GM12878 (cell line): Measurements from ENCODE around the gene PIEZO2. TPM values are rescaled to one million over a fixed set of nuclear protein-coding genes. Genes with fewer than 3 reads are reported as not detected.

Experiments used
- ATAC-seq: fragments of 200-7000 bp; cut with Tn5 transposase; 3 replicates; pipeline ENCODE4 v1.9.1; 2020; ENCODE audit warnings: mild to moderate bottlenecking, moderate library complexity
- BruUV-seq: library from RNA; stranded (reverse); fragments of 400-500 nt; replicated peaks from 2 replicates; lab custom pipeline; 2021; lab: Mats Ljungman, UMichigan
- CTCF ChIA-PET: fragments of 300-600 bp; sonication (Branson Sonifier 250); formaldehyde crosslinking; extraction: SDS; loops from one replicate; lab custom pipeline; 2021; ENCODE audit warnings: inconsistent platforms; lab: Yijun Ruan, JAX
- POLR2A ChIA-PET: fragments of 350-600 bp; formaldehyde crosslinking; extraction: SDS; loops from one replicate; lab custom pipeline; 2021; ENCODE audit warnings: inconsistent platforms; lab: Charles Lee
- RAD21 ChIA-PET: fragments of 300-600 bp; sonication (Branson Sonifier 250); formaldehyde crosslinking; loops from one replicate; lab custom pipeline; 2023; ENCODE audit warnings: antibody characterized with exemption; ENCODE audit not compliant: unreplicated experiment; lab: Charles Lee
- SMC1A ChIA-PET: fragments of 300-600 bp; sonication (Branson Sonifier 250); formaldehyde crosslinking; loops from one replicate; lab custom pipeline; 2023; ENCODE audit not compliant: unreplicated experiment, uncharacterized antibody; lab: Charles Lee
- DNase-seq: peaks from one replicate; pipeline ENCODE4 v3.0.0-alpha.2; 2011; ENCODE audit warnings: low read depth, low spot score
- FAIRE-seq: peaks from 3 replicates; lab custom pipeline; 2011; peaks lifted over from hg19 to GRCh38; lab: Jason Lieb, UNC
- H2AFZ ChIP-seq: 2 replicates; pipeline ENCODE4 v1.6.0; 2011; ENCODE audit warnings: low read depth, low read length, control low read depth; ENCODE audit not compliant: control insufficient read depth
- H3K27ac ChIP-seq: 2 replicates; pipeline ENCODE4 v1.5.1; 2011; ENCODE audit warnings: control low read depth; ENCODE audit not compliant: control insufficient read depth, insufficient read depth
- H3K27me3 ChIP-seq, 2 experiments: replicated peaks in 1 of 2; 2 replicates each; pipeline versions ENCODE4 v1.6.0 to v1.6.1; 2011; ENCODE audit warnings: low read length in 1 of 2; ENCODE audit not compliant: control insufficient read depth in 2 of 2, insufficient read depth in 2 of 2
- H3K36me3 ChIP-seq, 2 experiments: 2 replicates each; pipeline ENCODE4 v1.5.1; 2011; ENCODE audit warnings: low read length in 1 of 2; ENCODE audit not compliant: control insufficient read depth in 2 of 2, insufficient read depth in 2 of 2
- H3K4me1 ChIP-seq: 2 replicates; pipeline ENCODE4 v1.6.1; 2011; ENCODE audit warnings: mild to moderate bottlenecking, low read length, moderate library complexity, mixed read lengths; ENCODE audit not compliant: control insufficient read depth, insufficient read depth
- H3K4me2 ChIP-seq: 2 replicates; pipeline ENCODE4 v1.6.0; 2011; ENCODE audit warnings: control low read depth; ENCODE audit not compliant: control insufficient read depth, insufficient read depth
- H3K4me3 ChIP-seq: fragments of 200-600 bp; sonication (generic); 2 replicates; pipeline ENCODE4 v1.5.1; 2016
- H3K79me2 ChIP-seq: 2 replicates; pipeline ENCODE4 v1.6.0; 2011; ENCODE audit warnings: low read length; ENCODE audit not compliant: control insufficient read depth, insufficient read depth
- H3K9ac ChIP-seq: 2 replicates; pipeline ENCODE4 v1.8.0; 2011; ENCODE audit warnings: low read length, control low read depth, mixed read lengths; ENCODE audit not compliant: control insufficient read depth, insufficient read depth
- H3K9me3 ChIP-seq: replicated peaks from 3 replicates; pipeline ENCODE4 v1.5.1; 2011; ENCODE audit warnings: mild to moderate bottlenecking, low read length; ENCODE audit not compliant: control insufficient read depth, insufficient read depth
- H4K20me1 ChIP-seq: 2 replicates; pipeline ENCODE4 v1.6.0; 2011; ENCODE audit not compliant: control insufficient read depth, insufficient read depth
- CEBPB ChIP-seq, 2 experiments: fragments of 150-350 bp in 1 of 2; IDR thresholded peaks; 2 replicates each; pipeline ENCODE4 v1.6.1; 2012 to 2014; ENCODE audit warnings: low read depth in 2 of 2, low read length in 2 of 2, borderline replicate concordance in 1 of 2, inconsistent platforms in 1 of 2
- CHD1 ChIP-seq: IDR thresholded peaks from 2 replicates; pipeline ENCODE4 v1.6.1; 2012; ENCODE audit warnings: low read depth, low read length, improper control_type of control experiment
- HDAC6 ChIP-seq: fragments of 200-600 bp; sonication (generic); IDR thresholded peaks from one replicate; pipeline ENCODE4 v1.8.0; 2017; ENCODE audit warnings: antibody characterized with exemption; ENCODE audit not compliant: unreplicated experiment
- MEF2B ChIP-seq: fragments of 450-650 bp; IDR thresholded peaks from 2 replicates; pipeline ENCODE4 v1.6.1; 2018; ENCODE audit warnings: mild to moderate bottlenecking, moderate library complexity; ENCODE audit not compliant: partially characterized antibody, poor library complexity, severe bottlenecking
- POU2F2 ChIP-seq: IDR thresholded peaks from 3 replicates; pipeline ENCODE4 v1.6.1; 2011; ENCODE audit warnings: low read depth, mild to moderate bottlenecking, low read length, borderline replicate concordance
- SREBF2 ChIP-seq: IDR thresholded peaks from 2 replicates; pipeline ENCODE4 v1.6.1; 2012; ENCODE audit warnings: mild to moderate bottlenecking, low read length
- SUPT20H ChIP-seq: IDR thresholded peaks from 2 replicates; pipeline ENCODE4 v1.6.1; 2011; ENCODE audit warnings: low read depth, mild to moderate bottlenecking, low read length, moderate library complexity, borderline replicate concordance; ENCODE audit not compliant: control insufficient read depth
- YY1 ChIP-seq: IDR thresholded peaks from 2 replicates; pipeline ENCODE4 v1.6.1; 2011; ENCODE audit warnings: low read depth, mild to moderate bottlenecking, low read length
- ZNF207 ChIP-seq: fragments of 450-650 bp; IDR thresholded peaks from 2 replicates; pipeline ENCODE4 v1.6.1; 2014; ENCODE audit warnings: antibody characterized with exemption, mild to moderate bottlenecking, borderline replicate concordance
- ZNF384 ChIP-seq: IDR thresholded peaks from 2 replicates; pipeline ENCODE4 v1.6.1; 2012; ENCODE audit warnings: low read depth, mild to moderate bottlenecking, low read length, improper control_type of control experiment, borderline replicate concordance
- WGBS: methylation state at CpG from one replicate; pipeline ENCODE4 v1.1.6; 2016; ENCODE audit warnings: low lambda C conversion rate; ENCODE audit not compliant: insufficient replicate concordance, insufficient coverage; ENCODE audit errors: missing lambda C conversion rate; 5-methylcytosine and 5-hydroxymethylcytosine counted together
- in situ Hi-C: fragments of 300-500 bp; cut with MboI; formaldehyde crosslinking; loops from 9 replicates; pipeline ENCODE4 v1.14.3; 2018; ENCODE audit warnings: mixed read lengths
- intact Hi-C: fragments of 100-400 bp; cut with micrococcal nuclease; formaldehyde crosslinking; loops from one replicate; pipeline ENCODE4 v1.14.2; 2022; ENCODE audit not compliant: unreplicated experiment
- polyA plus RNA-seq, 11 experiments: library from polyadenylated mRNA; depleted of rRNA in 4 of 11; unstranded in 6 of 11; stranded (reverse) in 5 of 11; fragments of >200 nt; fragmentation: Nextera tagmentation in 4 of 11; fragmentation: Illumina TruSeq in 1 of 11; extraction: Ambion mirVana in 4 of 11; extraction: Trizol in 1 of 11; gene quantifications; 1 replicate in 1 of 11; 2 replicates in 10 of 11; pipeline versions ENCODE4 v1.2.1 to v1.2.3, GENCODE V29; 2011 to 2016; ENCODE audit warnings: inconsistent platforms in 2 of 11, missing spikeins in 2 of 11, low read depth in 1 of 11
- total RNA-seq, 4 experiments: library from RNA; depleted of rRNA in 3 of 4; stranded (reverse); fragments of >200 nt in 3 of 4; fragmentation: Illumina TruSeq in 1 of 4; extraction: Trizol in 1 of 4; gene quantifications; 2 replicates each; pipeline versions ENCODE4 v1.2.1 to v1.2.3, GENCODE V29; 2013 to 2021
- TF ChIP-seq, protein P1 (sequence below): IDR thresholded peaks from 2 replicates; pipeline ENCODE4 v1.6.1; 2011; ENCODE audit warnings: low read depth, mild to moderate bottlenecking, low read length, moderate library complexity, borderline replicate concordance; ENCODE audit errors: extremely low read depth
- TF ChIP-seq, protein P2 (sequence below): fragments of 450-650 bp; formaldehyde crosslinking; IDR thresholded peaks from 2 replicates; pipeline ENCODE4 v1.4.0; 2022; ENCODE audit warnings: mild to moderate bottlenecking, moderate library complexity

The PIEZO2 gene
- total and polyA plus RNA-seq, 10 of the 15 experiments (the other 5 are each of a cell fraction or from before 2014, with no cell fraction given) = 6.7 to 42.3 (median 27.4) TPM

DNA sequence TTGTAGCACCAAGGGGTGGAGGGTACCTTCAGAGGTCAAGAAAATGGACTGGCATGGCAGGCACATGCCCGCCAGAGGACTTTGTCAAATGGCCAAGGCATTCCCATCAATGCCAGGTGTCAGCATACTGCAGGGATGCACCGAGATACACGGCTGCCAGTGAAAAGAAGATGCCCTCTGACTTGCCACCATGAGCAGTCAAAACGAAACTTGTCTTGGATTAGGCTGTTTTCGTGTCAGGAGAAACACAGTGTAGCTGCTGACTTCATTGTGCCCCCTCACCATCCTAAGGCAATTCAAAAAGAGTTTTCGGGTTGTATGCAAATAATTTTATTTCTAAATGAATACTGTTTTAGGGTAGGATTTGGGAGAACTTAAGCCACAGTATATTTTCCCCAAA lies 442.1 kb downstream of the PIEZO2 start (continued):
- no peak for TF ChIP-seq CHD1
- TF ChIP-seq ZNF207 = no peak
- TF ChIP-seq ZNF384 = no peak
- TF ChIP-seq HDAC6 = no peak
- TF ChIP-seq, protein P1, sequence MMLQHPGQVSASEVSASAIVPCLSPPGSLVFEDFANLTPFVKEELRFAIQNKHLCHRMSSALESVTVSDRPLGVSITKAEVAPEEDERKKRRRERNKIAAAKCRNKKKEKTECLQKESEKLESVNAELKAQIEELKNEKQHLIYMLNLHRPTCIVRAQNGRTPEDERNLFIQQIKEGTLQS = no peak
- TF ChIP-seq, protein P2, sequence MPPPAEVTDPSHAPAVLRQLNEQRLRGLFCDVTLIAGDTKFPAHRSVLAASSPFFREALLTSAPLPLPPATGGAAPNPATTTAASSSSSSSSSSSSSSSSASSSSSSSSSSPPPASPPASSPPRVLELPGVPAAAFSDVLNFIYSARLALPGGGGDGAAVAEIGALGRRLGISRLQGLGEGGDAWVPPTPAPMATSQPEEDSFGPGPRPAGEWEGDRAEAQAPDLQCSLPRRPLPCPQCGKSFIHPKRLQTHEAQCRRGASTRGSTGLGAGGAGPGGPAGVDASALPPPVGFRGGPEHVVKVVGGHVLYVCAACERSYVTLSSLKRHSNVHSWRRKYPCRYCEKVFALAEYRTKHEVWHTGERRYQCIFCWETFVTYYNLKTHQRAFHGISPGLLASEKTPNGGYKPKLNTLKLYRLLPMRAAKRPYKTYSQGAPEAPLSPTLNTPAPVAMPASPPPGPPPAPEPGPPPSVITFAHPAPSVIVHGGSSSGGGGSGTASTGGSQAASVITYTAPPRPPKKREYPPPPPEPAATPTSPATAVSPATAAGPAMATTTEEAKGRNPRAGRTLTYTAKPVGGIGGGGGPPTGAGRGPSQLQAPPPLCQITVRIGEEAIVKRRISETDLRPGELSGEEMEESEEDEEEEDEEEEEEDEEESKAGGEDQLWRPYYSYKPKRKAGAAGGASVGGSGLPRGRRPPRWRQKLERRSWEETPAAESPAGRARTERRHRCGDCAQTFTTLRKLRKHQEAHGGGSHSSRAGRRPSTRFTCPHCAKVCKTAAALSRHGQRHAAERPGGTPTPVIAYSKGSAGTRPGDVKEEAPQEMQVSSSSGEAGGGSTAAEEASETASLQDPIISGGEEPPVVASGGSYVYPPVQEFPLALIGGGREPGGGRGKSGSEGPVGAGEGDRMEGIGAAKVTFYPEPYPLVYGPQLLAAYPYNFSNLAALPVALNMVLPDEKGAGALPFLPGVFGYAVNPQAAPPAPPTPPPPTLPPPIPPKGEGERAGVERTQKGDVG (CRISPR knock-in tag) = no peak
- TF ChIP-seq, all 136 proteins: peak for 0

DNA sequence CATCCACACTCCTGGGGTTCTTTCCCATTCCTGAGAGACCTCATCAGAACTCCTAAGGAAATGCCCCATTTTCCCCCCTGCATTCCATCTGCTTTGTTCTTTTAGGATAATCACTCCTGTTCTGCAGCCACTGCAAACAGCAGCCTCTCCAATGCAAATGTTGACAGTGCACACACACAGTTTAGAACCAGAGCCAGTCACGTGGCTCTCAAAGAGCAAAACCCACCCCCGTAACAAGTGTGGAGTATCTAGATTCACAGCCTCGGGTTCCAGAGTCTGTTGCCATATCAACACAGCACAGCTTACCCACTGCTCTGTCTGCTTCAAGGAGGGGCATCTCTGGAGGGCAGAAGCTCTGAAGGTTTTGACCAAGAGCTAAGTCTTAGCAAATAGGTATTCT lies 443.6 kb downstream of the PIEZO2 start:
- H3K4me1 ChIP-seq = no peaks in the 10 kb centered on the region
- CTCF ChIA-PET = interaction anchor here (0.6 kb wide), 1 partner anchor 52 kb away, joined by 3 read pairs; no protein-coding TSS in a partner anchor
- H3K9ac ChIP-seq = no peak overlapping the region
- intact Hi-C loops = no loop called here
- no peaks in the 10 kb centered on the region for H4K20me1 ChIP-seq
- no peaks in the 10 kb centered on the region for H3K9me3 ChIP-seq
- no peak overlapping the region for H3K4me2 ChIP-seq
- in situ Hi-C loops = no loop called here
- 23% methylated on average over 3 of the region's 3 CpGs for WGBS
- TF ChIP-seq CEBPB (IDR thresholded peaks at IDR 0.05; ENCODE audit: borderline replicate concordance in 1 of 2, low read depth in 2 of 2, low read length in 2 of 2) (no peak), SREBF2 (no peak), YY1 (no peak), POU2F2 (no peak), SUPT20H (no peak), MEF2B (no peak)
- TF ChIP-seq, protein P1 = no peak
- POLR2A ChIA-PET = no interaction called here
- ATAC-seq (no peak), FAIRE-seq (no peak), DNase-seq (no peak)
- H3K36me3 ChIP-seq = peaks cover 0 to 12% of the 10 kb centered on the region in 2 experiments; a peak in 1 of 4 replicates
- H3K27ac ChIP-seq = no peak overlapping the region
- H3K79me2 ChIP-seq = no peaks in the 10 kb centered on the region
- RAD21 ChIA-PET = no interaction called here
- no peaks in the 10 kb centered on the region for H3K27me3 ChIP-seq
- H3K4me3 ChIP-seq = no peak overlapping the region
- no TSS peak for BruUV-seq
- SMC1A ChIA-PET = no interaction called here
- no peak overlapping the region for H2AFZ ChIP-seq
